ENCODE results near the gene TMEM238L. TPM values are rescaled to one million over a fixed set of nuclear protein-coding genes. Genes with fewer than 3 reads are reported as not detected.

TMEM238L gene
- total and polyA plus RNA-seq, 2 of the 8 experiments (the other 6 are each of a cell fraction or from before 2014, with no cell fraction given) = not detected

DNA sequence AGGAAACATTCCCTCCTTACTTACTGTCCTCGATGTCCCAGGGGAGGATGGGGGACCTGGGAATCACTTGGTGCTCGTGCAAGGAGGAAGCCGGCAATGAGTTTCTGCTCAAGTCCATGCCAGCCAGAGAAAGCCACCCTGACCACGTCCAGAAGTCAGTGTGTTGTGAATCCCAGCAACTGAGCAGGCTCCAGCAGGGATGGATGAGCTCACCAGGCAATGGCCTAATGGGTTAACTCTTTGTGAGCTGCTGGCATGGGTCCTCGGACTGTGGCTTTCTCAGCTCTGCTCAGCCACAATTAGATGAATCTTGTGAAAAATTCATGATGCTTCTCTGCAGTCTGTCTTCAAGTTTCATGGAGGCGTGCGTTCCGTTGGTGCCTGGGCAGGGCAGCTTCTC lies 34.0 kb upstream of the TMEM238L start, which contains the start of gene PIRT (continued):
- TF ChIP-seq, protein P1, sequence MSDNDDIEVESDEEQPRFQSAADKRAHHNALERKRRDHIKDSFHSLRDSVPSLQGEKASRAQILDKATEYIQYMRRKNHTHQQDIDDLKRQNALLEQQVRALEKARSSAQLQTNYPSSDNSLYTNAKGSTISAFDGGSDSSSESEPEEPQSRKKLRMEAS (IDR thresholded peaks at IDR 0.05) = no peak
- TF ChIP-seq TAF1 (IDR thresholded peaks at IDR 0.05; ENCODE audit: low read depth, low read length) (no peak), POLR2AphosphoS5 (IDR thresholded peaks at IDR 0.05; ENCODE audit: low read depth, low read length) (no peak), SP2 (IDR thresholded peaks at IDR 0.05; ENCODE audit: low read length) (no peak), YY1 (IDR thresholded peaks at IDR 0.05; ENCODE audit: low read depth, low read length) (no peak)
- TF ChIP-seq, protein P2, sequence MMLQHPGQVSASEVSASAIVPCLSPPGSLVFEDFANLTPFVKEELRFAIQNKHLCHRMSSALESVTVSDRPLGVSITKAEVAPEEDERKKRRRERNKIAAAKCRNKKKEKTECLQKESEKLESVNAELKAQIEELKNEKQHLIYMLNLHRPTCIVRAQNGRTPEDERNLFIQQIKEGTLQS (IDR thresholded peaks at IDR 0.05; ENCODE audit: insufficient read depth, low read depth, low read length) = no peak
